ENCODE data around the gene NTHL1.

- no peak for TF ChIP-seq CTCF (conservative IDR thresholded peaks at IDR 0.05; ENCODE audit: low read depth in 2 of 2)
- TF ChIP-seq POLR2AphosphoS5 (IDR thresholded peaks at IDR 0.05; ENCODE audit: low read depth), result no peak
- TF ChIP-seq CREB1 (CRISPR knock-in tag; IDR thresholded peaks at IDR 0.05; ENCODE audit: low read depth), result no peak
- no peak for TF ChIP-seq STAT1 (IDR thresholded peaks at IDR 0.05; ENCODE audit: unreplicated experiment)
- no peak for TF ChIP-seq ETS1 (IDR thresholded peaks at IDR 0.05)
- TF ChIP-seq EZH2phosphoT487 (IDR thresholded peaks at IDR 0.05; ENCODE audit: unreplicated experiment), result no peak
- no peak for TF ChIP-seq REST (IDR thresholded peaks at IDR 0.05; ENCODE audit: unreplicated experiment)
- no peak for TF ChIP-seq JUNB (IDR thresholded peaks at IDR 0.05; ENCODE audit: unreplicated experiment)
- no peak for TF ChIP-seq EZH2 (IDR thresholded peaks at IDR 0.05; ENCODE audit: low read depth, unreplicated experiment)
- no peak for TF ChIP-seq NANOG (IDR thresholded peaks at IDR 0.05; ENCODE audit: borderline replicate concordance)
These were observed 48.5 kb downstream of the NTHL1 start for GRCh38 chr16:1998852-1999801.

All from GM23338 (cell line).